Raji (cell line): ENCODE results near the gene KDM4B.

ENCODE experiments used
- POLR2A ChIP-seq: IDR thresholded peaks from 2 replicates; pipeline ENCODE4 v1.6.1; 2011; ENCODE audit warnings: low read depth, low read length, control low read depth; ENCODE audit not compliant: insufficient read depth

The KDM4B gene

GRCh38 chr19:4996701-4997100 lies 27.8 kb downstream of the KDM4B start:
- TF ChIP-seq POLR2A, result no peak

GRCh38 chr19:4997297-4997696 lies 28.4 kb downstream of the KDM4B start:
- no peak for TF ChIP-seq POLR2A

- TF ChIP-seq POLR2A, result no peak
Measured at GRCh38 chr19:5000120-5000611, 31.3 kb downstream of the KDM4B start.

- no peak for TF ChIP-seq POLR2A
Measured at GRCh38 chr19:5001615-5002014, 32.7 kb downstream of the KDM4B start.

- TF ChIP-seq POLR2A, result no peak
Measured at GRCh38 chr19:5002143-5002542, 33.2 kb downstream of the KDM4B start.

- no peak for TF ChIP-seq POLR2A
Measured at GRCh38 chr19:5003781-5004180, 34.9 kb downstream of the KDM4B start.

GRCh38 chr19:5005096-5005495 lies 36.2 kb downstream of the KDM4B start:
- TF ChIP-seq POLR2A, result no peak

- TF ChIP-seq POLR2A, result no peak
Measured at GRCh38 chr19:5006201-5006600, 37.3 kb downstream of the KDM4B start.

GRCh38 chr19:5006821-5007220 lies 37.9 kb downstream of the KDM4B start:
- TF ChIP-seq POLR2A, result no peak

- no peak for TF ChIP-seq POLR2A
Measured at GRCh38 chr19:5011476-5012238, 42.7 kb downstream of the KDM4B start.

- TF ChIP-seq POLR2A, result no peak
Measured at GRCh38 chr19:5012688-5013457, 44.0 kb downstream of the KDM4B start.

GRCh38 chr19:5013761-5014160 lies 44.8 kb downstream of the KDM4B start:
- TF ChIP-seq POLR2A, result no peak

- TF ChIP-seq POLR2A, result no peak
Measured at GRCh38 chr19:5014941-5015340, 46.0 kb downstream of the KDM4B start.

- TF ChIP-seq POLR2A, result no peak
Measured at GRCh38 chr19:5016268-5016667, 47.4 kb downstream of the KDM4B start.

GRCh38 chr19:5016781-5017180 lies 47.9 kb downstream of the KDM4B start:
- no peak for TF ChIP-seq POLR2A

- no peak for TF ChIP-seq POLR2A
Measured at GRCh38 chr19:5017235-5017634, 48.3 kb downstream of the KDM4B start.
